Activated CD8-positive, alpha-beta T cell treated with anti-CD3 and anti-CD28 coated beads for 36 hours (primary cell): ENCODE data around the gene SLC7A6. TPM values are rescaled to one million over a fixed set of nuclear protein-coding genes. Genes with fewer than 3 reads are reported as not detected.
"Not testable (repeated sequence)": the region's sequence is repeated elsewhere in the genome, so short reads cannot be mapped to it uniquely, and the experiment has no call there.

ENCODE experiments used
- ATAC-seq: fragments of 200-7000 bp; cut with Tn5 transposase; one replicate; pipeline ENCODE4 v1.10.0; 2021; ENCODE audit warnings: mild to moderate bottlenecking, moderate library complexity
- CTCF ChIA-PET: fragments of 350-600 bp; sonication (Branson Sonifier 250); formaldehyde crosslinking; loops from one replicate; lab custom pipeline; 2021; ENCODE audit warnings: antibody characterized with exemption; lab: Charles Lee
- POLR2A ChIA-PET: fragments of 350-600 bp; sonication (Branson Sonifier 250); formaldehyde crosslinking; loops from one replicate; lab custom pipeline; 2021; ENCODE audit warnings: antibody characterized with exemption; lab: Charles Lee
- DNase-seq: peaks from one replicate; pipeline ENCODE4 v3.0.0-alpha.2; 2020
- H3K27ac Mint-ChIP-seq: one replicate; pipeline ENCODE4 v1.8.0; 2021; ENCODE audit warnings: mild to moderate bottlenecking, mixed read lengths
- H3K27me3 Mint-ChIP-seq: one replicate; pipeline ENCODE4 v1.8.0; 2021; ENCODE audit warnings: mixed read lengths
- H3K36me3 Mint-ChIP-seq: one replicate; pipeline ENCODE4 v1.8.0; 2021; ENCODE audit warnings: low read depth, mixed read lengths
- H3K4me1 Mint-ChIP-seq: one replicate; pipeline ENCODE4 v1.8.0; 2021; ENCODE audit warnings: low read depth, mixed read lengths
- H3K4me3 Mint-ChIP-seq: one replicate; pipeline ENCODE4 v1.8.0; 2021; ENCODE audit warnings: mild to moderate bottlenecking, moderate library complexity, mixed read lengths
- H3K9me3 Mint-ChIP-seq: one replicate; pipeline ENCODE4 v1.8.0; 2021; ENCODE audit warnings: mixed read lengths
- intact Hi-C: fragments of 100-400 bp; cut with micrococcal nuclease; formaldehyde crosslinking; loops from one replicate; pipeline ENCODE4 v1.10.0; 2022
- total RNA-seq, 2 experiments: library from RNA; stranded (reverse); gene quantifications; one replicate each; pipeline ENCODE4 v1.2.3, GENCODE V29; 2021
- TF ChIP-seq, protein P1 (sequence below): fragments of 200-600 bp; IDR thresholded peaks from one replicate; pipeline ENCODE4 v1.8.0; 2022; ENCODE audit warnings: antibody characterized with exemption, mild to moderate bottlenecking

Gene SLC7A6
- total RNA-seq, 2 experiments from 2014 or later, result 73.8 to 76.9 TPM

DNA sequence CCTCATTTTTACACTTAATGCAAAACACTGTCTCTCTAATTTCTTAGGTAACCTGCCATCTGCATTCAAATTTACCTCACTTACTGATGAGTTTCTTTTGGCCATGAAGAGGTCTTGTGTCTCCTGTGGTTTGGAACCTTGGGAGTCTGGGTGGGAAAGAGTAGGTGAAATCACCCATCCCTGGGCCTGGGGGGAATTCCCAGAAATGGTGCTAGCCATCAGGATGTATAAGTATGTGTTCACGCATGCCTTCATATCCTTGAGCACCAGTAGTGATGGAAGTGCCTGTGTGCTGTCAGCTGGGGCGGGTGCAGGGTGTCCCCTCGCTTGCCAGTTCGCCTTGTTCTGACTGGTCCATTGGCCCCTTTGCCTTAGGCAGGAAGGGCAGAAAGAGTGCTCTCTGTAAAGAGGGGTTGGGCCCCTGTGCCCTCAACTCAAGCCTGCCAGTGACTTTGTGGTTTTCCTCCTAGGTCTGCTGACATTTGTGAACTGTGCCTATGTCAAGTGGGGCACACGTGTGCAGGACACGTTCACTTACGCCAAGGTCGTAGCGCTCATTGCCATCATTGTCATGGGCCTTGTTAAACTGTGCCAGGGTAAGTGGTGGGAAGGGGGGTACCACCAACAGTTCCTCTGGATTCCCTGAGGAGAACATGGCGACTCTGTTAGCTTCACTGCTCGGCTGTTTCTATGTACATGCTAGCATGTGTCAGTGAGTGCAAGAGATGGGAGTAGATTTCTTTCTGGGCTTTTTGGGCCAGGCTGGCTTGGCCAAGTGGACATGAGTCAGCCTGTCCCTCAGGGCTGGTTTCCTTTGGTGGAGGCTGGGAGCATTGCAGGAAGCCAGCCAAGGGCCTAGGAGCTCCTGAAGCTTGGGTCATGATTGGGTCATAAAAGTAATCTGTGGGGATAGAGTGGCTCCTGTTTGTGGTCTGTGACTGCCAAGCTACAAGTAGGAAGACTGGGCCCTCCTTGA lies 23.2 kb downstream of the SLC7A6 start:
- DNase-seq, result peak; percentile 64
- H3K4me1 Mint-ChIP-seq, result peaks cover 89% of the 10 kb centered on the region
- ChIA-PET POLR2A (interaction anchor here (0.7 to 6.1 kb wide), 10 partner anchors 9 to 23 kb away, joined by 3 to 27 read pairs (median 8); partner anchors contain the start of genes PRMT7, SLC7A6 and SLC7A6OS), CTCF (interaction anchor here (0.8 to 18.9 kb wide), 6 partner anchors 8 to 40 kb away, joined by 3 to 260 read pairs (median 4); partner anchors contain the start of gene SLC7A6)
- H3K36me3 Mint-ChIP-seq, result peaks cover 73% of the 10 kb centered on the region
- H3K27ac Mint-ChIP-seq, result peak overlapping the region; percentile 95
- intact Hi-C loops, result loop anchor here (2.0 kb wide), 1 partner anchor 23 kb away; the partner anchor contains the start of genes PRMT7 and SLC7A6OS
- ATAC-seq, result peak; percentile 14
- TF ChIP-seq, protein P1, sequence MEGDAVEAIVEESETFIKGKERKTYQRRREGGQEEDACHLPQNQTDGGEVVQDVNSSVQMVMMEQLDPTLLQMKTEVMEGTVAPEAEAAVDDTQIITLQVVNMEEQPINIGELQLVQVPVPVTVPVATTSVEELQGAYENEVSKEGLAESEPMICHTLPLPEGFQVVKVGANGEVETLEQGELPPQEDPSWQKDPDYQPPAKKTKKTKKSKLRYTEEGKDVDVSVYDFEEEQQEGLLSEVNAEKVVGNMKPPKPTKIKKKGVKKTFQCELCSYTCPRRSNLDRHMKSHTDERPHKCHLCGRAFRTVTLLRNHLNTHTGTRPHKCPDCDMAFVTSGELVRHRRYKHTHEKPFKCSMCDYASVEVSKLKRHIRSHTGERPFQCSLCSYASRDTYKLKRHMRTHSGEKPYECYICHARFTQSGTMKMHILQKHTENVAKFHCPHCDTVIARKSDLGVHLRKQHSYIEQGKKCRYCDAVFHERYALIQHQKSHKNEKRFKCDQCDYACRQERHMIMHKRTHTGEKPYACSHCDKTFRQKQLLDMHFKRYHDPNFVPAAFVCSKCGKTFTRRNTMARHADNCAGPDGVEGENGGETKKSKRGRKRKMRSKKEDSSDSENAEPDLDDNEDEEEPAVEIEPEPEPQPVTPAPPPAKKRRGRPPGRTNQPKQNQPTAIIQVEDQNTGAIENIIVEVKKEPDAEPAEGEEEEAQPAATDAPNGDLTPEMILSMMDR, result no peak
- H3K27me3 Mint-ChIP-seq, result no peaks in the 10 kb centered on the region
- H3K9me3 Mint-ChIP-seq, result no peaks in the 10 kb centered on the region
- peak overlapping the region; percentile 36 for H3K4me3 Mint-ChIP-seq

DNA sequence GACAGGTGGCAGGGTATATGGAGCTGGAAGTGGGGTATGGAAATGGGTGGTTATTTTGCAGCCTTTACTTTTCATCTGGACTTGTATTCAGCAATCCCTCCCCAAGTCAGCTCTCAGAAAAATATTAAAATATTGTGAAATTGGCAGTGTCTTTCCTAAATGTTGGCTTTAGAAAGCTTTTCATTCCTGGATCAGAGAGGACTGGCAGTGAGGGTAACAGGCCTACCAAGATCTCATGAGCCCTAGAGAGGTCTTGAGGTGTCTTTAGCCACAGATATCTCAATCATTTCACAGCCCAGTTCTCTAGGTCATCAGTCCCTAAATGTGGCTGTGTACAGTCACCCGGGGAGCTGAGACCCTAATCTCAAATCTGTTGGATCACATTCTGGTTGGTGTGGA lies 23.9 kb downstream of the SLC7A6 start:
- no peaks in the 10 kb centered on the region for H3K27me3 Mint-ChIP-seq
- peaks cover 88% of the 10 kb centered on the region for H3K4me1 Mint-ChIP-seq
- POLR2A ChIA-PET, result interaction anchor here (0.7 to 6.1 kb wide), 10 partner anchors 8 to 24 kb away, joined by 3 to 27 read pairs (median 8); partner anchors contain the start of genes PRMT7, SLC7A6 and SLC7A6OS
- TF ChIP-seq, protein P1, result no peak
- ATAC-seq (no peak), DNase-seq (no peak)
- H3K36me3 Mint-ChIP-seq, result peaks cover 72% of the 10 kb centered on the region
- CTCF ChIA-PET, result interaction anchor here (0.8 to 18.9 kb wide), 6 partner anchors 9 to 39 kb away, joined by 3 to 260 read pairs (median 4); partner anchors contain the start of gene SLC7A6
- intact Hi-C loops, result no loop called here
- H3K27ac Mint-ChIP-seq, result peak overlapping the region; percentile 95
- no peaks in the 10 kb centered on the region for H3K9me3 Mint-ChIP-seq
- H3K4me3 Mint-ChIP-seq, result no peak overlapping the region

DNA sequence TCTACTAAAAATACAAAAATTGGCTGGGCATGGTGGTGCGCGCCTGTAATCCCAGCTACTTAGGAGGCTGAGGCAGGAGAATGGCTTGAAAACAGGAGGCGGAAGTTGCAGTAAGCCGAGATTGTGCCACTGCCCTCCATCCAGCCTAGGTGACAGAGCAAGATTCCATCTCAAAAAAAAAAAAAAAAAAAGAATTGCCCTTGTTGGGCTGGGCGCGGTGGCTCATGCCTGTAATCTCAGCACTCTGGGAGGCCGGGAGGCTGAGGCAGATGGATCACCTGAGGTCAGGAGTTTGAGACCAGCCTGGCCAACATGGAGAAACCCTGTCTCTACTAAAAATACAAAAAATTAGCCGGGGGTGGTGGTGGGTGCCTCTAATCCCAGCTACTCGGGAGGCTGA lies 24.5 kb downstream of the SLC7A6 start:
- H3K9me3 Mint-ChIP-seq, DNase-seq, H3K4me3 Mint-ChIP-seq, ATAC-seq, intact Hi-C loops, H3K27me3 Mint-ChIP-seq: not testable (repeated sequence)
- Mint-ChIP-seq H3K4me1 (peaks cover 88% of the 10 kb centered on the region), H3K36me3 (peaks cover 71% of the 10 kb centered on the region), H3K27ac (peak overlapping the region; percentile 95)
- CTCF ChIA-PET, result interaction anchor here (0.8 to 18.9 kb wide), 6 partner anchors 10 to 39 kb away, joined by 3 to 260 read pairs (median 5); partner anchors contain the start of gene SLC7A6
- POLR2A ChIA-PET, result interaction anchor here (0.9 to 2.7 kb wide), 8 partner anchors 12 to 24 kb away, joined by 3 to 19 read pairs (median 6); partner anchors contain the start of genes PRMT7, SLC7A6 and SLC7A6OS

DNA sequence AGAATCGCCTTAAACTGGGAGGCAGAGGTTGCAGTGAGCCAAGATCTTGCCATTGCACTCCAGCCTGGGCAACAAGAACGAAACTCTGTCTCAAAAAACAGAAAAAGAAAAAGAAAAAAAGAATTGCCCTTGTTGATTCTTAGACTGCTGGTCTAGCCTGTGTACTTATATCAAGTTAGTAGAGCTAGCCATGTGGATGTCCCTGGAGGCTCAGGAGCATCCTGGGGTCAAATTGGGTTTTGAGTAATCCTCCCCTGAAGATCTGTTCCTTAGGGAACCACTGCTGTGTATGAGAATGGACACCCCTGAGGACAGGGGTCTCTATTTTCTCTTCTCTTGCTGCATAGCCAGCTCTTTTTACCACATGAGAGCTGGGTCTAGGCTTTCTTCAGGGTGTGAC lies 24.9 kb downstream of the SLC7A6 start:
- CTCF ChIA-PET, result interaction anchor here (1.1 to 18.9 kb wide), 7 partner anchors 13 to 67 kb away, joined by 3 to 260 read pairs (median 6); partner anchors contain the start of genes PRMT7, SLC7A6 and SLC7A6OS
- DNase-seq (no peak), ATAC-seq (no peak)
- Mint-ChIP-seq H3K27ac (peak overlapping the region; percentile 95), H3K4me1 (peaks cover 85% of the 10 kb centered on the region), H3K36me3 (peaks cover 73% of the 10 kb centered on the region), H3K4me3 (peak overlapping the region; percentile 29), H3K9me3 (no peaks in the 10 kb centered on the region), H3K27me3 (no peaks in the 10 kb centered on the region)
- POLR2A ChIA-PET, result interaction anchor here (0.9 to 2.7 kb wide), 7 partner anchors 10 to 25 kb away, joined by 3 to 20 read pairs (median 8); partner anchors contain the start of genes PRMT7, SLC7A6 and SLC7A6OS
- TF ChIP-seq, protein P1, result no peak
- intact Hi-C loops, result no loop called here
